ENCODE results near the gene RGS16.

- TF ChIP-seq CTCF (IDR thresholded peaks at IDR 0.05) (no peak), POLR2A (IDR thresholded peaks at IDR 0.05) (no peak), POLR2AphosphoS5 (IDR thresholded peaks at IDR 0.05; ENCODE audit: insufficient read depth in 1 of 2, low read depth in 1 of 2) (no peak)
These were observed 6.5 kb upstream of the RGS16 start for GRCh38 chr1:182610606-182611194.
